Naive B cell (primary cell): Measurements from ENCODE around the gene UNC80. TPM values are rescaled to one million over a fixed set of nuclear protein-coding genes. Genes with fewer than 3 reads are reported as not detected.
"Not testable (repeated sequence)": the region's sequence is repeated elsewhere in the genome, so short reads cannot be mapped to it uniquely, and the experiment has no call there.

Experiments
- ATAC-seq, 2 donors: fragments of 150-1000 bp; cut with Tn5 transposase; 2 replicates each; pipeline ENCODE4 v1.10.0; 2021; ENCODE audit warnings: low read depth in 2 of 2, mild to moderate bottlenecking in 2 of 2, moderate library complexity in 2 of 2
- DNase-seq: peaks from one replicate; pipeline ENCODE4 v3.0.0; 2022
- H3K27ac Mint-ChIP-seq, 6 donors: one replicate each; pipeline ENCODE4 v1.8.0; 2020 to 2022; ENCODE audit warnings: mild to moderate bottlenecking in 6 of 6, mixed read lengths in 6 of 6, moderate library complexity in 5 of 6, inconsistent platforms in 2 of 6
- H3K27me3 Mint-ChIP-seq, 3 donors: one replicate each; pipeline ENCODE4 v1.8.0; 2021 to 2022; ENCODE audit warnings: mixed read lengths in 3 of 3, mild to moderate bottlenecking in 1 of 3
- H3K36me3 Mint-ChIP-seq, 2 donors: one replicate each; pipeline ENCODE4 v1.8.0; 2020 to 2022; ENCODE audit warnings: mixed read lengths in 2 of 2, inconsistent platforms in 1 of 2, mild to moderate bottlenecking in 1 of 2
- H3K4me1 Mint-ChIP-seq, 3 donors: one replicate each; pipeline ENCODE4 v1.8.0; 2020 to 2022; ENCODE audit warnings: mixed read lengths in 3 of 3, inconsistent platforms in 1 of 3, mild to moderate bottlenecking in 1 of 3, moderate library complexity in 1 of 3
- H3K4me3 Mint-ChIP-seq, 8 donors: one replicate each; pipeline ENCODE4 v1.8.0; 2020 to 2022; ENCODE audit warnings: mild to moderate bottlenecking in 8 of 8, mixed read lengths in 8 of 8, moderate library complexity in 8 of 8, inconsistent platforms in 2 of 8
- H3K9me3 Mint-ChIP-seq, 7 donors: one replicate each; pipeline ENCODE4 v1.8.0; 2020 to 2022; ENCODE audit warnings: mixed read lengths in 7 of 7, mild to moderate bottlenecking in 5 of 7, inconsistent platforms in 2 of 7, moderate library complexity in 1 of 7
- polyA plus RNA-seq, 6 donors: library from polyadenylated mRNA; unstranded; fragments of 300-500 nt; fragmentation: Illumina TruSeq; gene quantifications; one replicate each; pipeline ENCODE4 v1.2.3, GENCODE V29; 2021; ENCODE audit warnings: low read depth in 6 of 6

Gene UNC80
- polyA plus RNA-seq, 6 donors from 2014 or later, result not detected

DNA sequence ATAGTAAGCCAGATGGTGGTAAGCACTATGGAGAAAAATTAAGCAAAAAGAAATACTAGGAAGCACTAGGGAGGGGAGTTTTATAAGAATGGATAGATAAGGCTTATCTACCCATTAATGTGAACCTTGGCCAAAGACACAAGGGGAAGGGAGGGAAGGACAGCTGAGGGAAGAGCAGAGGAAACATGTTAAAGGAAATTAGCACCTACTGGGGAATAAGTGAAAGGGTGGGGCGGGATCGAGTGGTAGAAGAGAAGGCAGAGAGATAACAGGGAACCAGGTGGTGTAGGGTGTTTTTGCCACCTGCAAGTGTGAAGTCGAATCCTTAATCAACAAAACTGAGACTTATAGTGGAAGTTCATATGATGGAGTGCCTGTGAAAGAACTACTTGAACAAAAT is 1.7 kb downstream of the UNC80 start:
- ATAC-seq (no peak), DNase-seq (no peak)
- H3K4me1 Mint-ChIP-seq, result peaks cover 3 to 5% (median 4%) of the 10 kb centered on the region in 3 donors
- peaks cover 0 to 3% (median 0%) of the 10 kb centered on the region in 7 donors for H3K9me3 Mint-ChIP-seq
- H3K27ac Mint-ChIP-seq, result peak overlapping the region in 1 of 6 donors; percentile 68
- H3K4me3 Mint-ChIP-seq, result no peak overlapping the region
- H3K27me3 Mint-ChIP-seq, result peaks cover 21 to 51% (median 22%) of the 10 kb centered on the region in 3 donors
- no peaks in the 10 kb centered on the region for H3K36me3 Mint-ChIP-seq

DNA sequence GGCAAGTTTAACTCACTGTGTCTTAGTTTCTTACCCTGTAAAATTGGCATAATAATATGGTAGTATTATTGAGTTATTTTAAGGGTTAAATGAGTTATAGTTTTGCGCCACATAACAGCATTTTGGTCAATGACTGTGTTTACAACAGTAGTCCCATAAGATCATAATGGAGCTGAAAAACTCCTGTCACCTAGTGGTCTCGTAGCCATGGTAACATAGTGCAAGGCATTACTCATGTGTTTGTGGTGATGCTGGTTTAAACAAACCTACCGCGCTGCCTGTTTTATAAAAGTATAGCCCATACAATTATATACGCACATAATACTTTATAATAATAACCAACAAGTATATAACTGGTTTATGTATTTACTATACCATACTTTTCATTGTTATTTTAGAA is 15.8 kb downstream of the UNC80 start:
- Mint-ChIP-seq H3K36me3 (no peaks in the 10 kb centered on the region), H3K27me3 (peaks cover 0 to 17% (median 5%) of the 10 kb centered on the region in 3 donors), H3K9me3 (peaks cover 0 to under 1% (median 0%) of the 10 kb centered on the region in 7 donors), H3K4me1 (peaks cover 0 to 9% (median 9%) of the 10 kb centered on the region in 3 donors), H3K4me3 (no peak overlapping the region), H3K27ac (no peak overlapping the region)
- ATAC-seq, result no peak
- DNase-seq, result no peak

DNA sequence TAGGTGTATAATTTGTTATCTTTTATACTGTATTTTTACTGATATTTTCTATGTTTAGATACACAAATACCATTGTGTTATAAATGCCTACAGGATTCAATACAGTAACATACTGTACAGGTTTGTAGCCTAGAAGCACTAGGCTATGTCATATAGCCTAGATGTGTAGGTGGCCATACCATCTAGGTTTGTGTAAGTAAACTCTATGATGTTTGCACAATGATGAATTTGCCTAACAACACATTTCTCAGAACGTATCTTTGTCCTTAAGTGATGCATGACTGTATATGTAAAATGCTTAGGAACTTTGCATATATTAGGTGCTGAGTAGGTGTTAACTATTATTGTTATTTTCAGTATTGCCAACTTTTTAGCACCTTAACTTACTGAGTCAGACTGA is 17.3 kb downstream of the UNC80 start:
- Mint-ChIP-seq H3K4me3 (no peak overlapping the region), H3K4me1 (peaks cover 0 to 9% (median 9%) of the 10 kb centered on the region in 3 donors), H3K36me3 (no peaks in the 10 kb centered on the region), H3K27me3 (peaks cover 0 to 12% (median 0%) of the 10 kb centered on the region in 3 donors), H3K27ac (no peak overlapping the region), H3K9me3 (no peaks in the 10 kb centered on the region)
- DNase-seq (no peak), ATAC-seq (no peak)

DNA sequence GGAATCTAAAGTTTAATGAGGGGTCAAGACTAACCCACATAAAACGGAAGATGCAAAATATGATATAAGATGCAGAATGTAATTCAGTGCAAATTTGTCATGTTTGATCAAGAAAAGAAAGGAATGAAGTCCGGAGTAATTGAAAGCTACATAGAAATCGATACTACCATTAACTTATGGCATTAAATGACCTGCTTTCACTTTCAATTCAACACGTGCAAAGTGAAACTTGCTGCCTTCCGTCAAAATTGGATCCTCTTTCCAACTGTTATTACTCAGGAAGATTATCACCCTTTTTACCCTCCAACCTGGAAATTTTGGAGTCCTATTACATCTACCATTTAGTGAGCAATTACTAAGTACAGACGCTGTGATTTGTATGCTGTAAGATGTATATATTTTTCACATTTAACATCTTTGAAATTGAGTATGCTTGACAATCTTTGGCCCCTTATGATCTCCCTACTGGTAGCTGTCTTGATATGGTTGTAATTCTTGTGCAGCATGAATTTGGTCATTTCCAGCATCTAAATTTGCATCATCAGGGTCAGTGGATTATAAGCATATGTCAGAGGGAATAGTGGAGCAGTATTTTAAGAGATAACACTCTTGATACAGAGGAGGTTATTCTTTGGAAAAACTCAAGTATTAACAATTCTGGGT is 18.6 kb downstream of the UNC80 start:
- DNase-seq (no peak), ATAC-seq (no peak)
- peaks cover 0 to 9% (median 9%) of the 10 kb centered on the region in 3 donors for H3K4me1 Mint-ChIP-seq
- peaks cover 0 to 8% (median 0%) of the 10 kb centered on the region in 3 donors for H3K27me3 Mint-ChIP-seq
- no peaks in the 10 kb centered on the region for H3K9me3 Mint-ChIP-seq
- H3K36me3 Mint-ChIP-seq, result no peaks in the 10 kb centered on the region
- peak overlapping the region in 6 of 8 donors; percentile 3 to 68 (median 36) for H3K4me3 Mint-ChIP-seq
- no peak overlapping the region for H3K27ac Mint-ChIP-seq

DNA sequence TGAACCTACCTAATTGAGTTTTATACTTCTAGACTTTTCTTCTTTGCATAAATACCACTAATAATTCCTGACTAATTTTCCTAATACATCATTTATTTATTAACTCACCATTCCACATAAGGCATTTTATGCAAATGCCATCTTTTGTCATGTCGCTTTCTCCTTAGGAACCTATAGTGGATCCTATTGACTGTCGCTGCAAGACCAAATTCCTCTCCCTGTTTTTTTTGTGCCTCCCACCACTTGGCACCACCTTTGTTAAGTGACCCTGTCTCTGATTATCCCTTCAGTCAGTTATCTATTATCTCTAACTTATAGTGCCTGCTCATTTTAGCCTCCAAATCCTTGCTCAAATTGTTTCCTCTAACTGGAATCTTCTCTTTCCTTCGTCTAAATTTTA is 19.5 kb downstream of the UNC80 start:
- Mint-ChIP-seq H3K36me3 (no peaks in the 10 kb centered on the region), H3K27me3 (peaks cover 0 to 8% (median 0%) of the 10 kb centered on the region in 3 donors), H3K9me3 (no peaks in the 10 kb centered on the region), H3K4me3 (no peak overlapping the region), H3K27ac (no peak overlapping the region), H3K4me1 (peaks cover 0 to 9% (median 9%) of the 10 kb centered on the region in 3 donors)
- no peak for DNase-seq
- ATAC-seq, result no peak

DNA sequence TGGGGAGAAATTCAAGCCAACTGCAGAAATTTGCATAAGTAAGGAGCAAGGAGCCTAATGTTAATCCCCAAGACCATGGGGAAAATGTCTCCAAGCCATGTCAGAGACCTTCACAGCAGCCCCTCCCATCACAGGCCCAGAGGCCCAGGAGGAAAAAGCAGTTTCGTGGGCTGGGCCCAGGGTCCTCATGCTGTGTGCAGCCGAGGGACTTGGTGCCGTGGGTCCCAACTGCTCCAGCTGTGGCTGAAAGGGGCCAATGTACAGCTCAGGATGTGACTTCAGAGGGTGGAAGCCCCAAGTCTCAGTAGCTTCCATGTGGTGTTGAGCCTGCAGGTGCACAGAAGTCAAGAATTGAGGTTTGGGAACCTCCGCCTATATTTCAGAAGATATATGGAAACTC is 23.8 kb downstream of the UNC80 start:
- not testable (repeated sequence) for H3K4me3 Mint-ChIP-seq, ATAC-seq, H3K9me3 Mint-ChIP-seq, H3K27me3 Mint-ChIP-seq, DNase-seq, H3K4me1 Mint-ChIP-seq, H3K27ac Mint-ChIP-seq, H3K36me3 Mint-ChIP-seq

DNA sequence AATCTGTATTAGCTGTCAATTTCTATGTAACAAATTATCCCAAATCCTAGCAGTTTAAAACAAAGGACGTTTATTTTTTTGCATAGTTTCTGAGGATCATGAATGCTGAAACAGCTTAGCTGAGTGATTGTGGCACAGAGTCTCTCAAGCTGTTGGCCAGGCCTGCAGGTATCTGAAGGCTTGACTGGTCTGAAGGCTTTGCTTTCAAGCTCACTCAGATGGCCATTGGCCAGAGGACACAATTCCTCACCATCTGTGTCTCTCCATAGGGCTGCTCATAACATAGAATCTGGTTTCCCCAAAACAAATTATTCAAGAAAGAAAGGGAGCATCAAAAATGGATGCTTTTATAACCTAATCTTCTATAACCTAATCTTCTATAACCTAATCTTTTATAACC is 33.7 kb downstream of the UNC80 start:
- Mint-ChIP-seq H3K9me3 (no peaks in the 10 kb centered on the region), H3K4me1 (no peaks in the 10 kb centered on the region), H3K27ac (no peak overlapping the region), H3K36me3 (no peaks in the 10 kb centered on the region), H3K4me3 (no peak overlapping the region), H3K27me3 (peaks cover 0 to 12% (median 0%) of the 10 kb centered on the region in 3 donors)
- DNase-seq (no peak), ATAC-seq (no peak)

DNA sequence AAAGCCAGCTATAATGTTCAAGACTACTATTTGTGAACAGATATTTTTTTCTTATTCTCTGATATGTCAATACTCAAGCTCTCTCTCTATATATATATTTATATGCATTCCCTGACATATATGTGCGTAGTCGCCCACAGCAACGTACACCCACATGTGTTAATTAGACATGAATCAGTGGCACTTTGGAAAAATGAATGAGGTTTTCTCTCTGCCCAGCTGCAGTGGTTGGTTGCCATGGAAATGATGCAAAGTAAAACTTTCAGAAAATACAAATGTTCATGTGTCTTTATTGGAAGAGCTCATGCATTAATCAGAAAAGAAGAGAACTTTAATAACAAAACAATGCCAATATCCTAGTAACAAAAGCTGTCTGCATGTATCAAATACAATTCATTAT is 34.7 kb downstream of the UNC80 start:
- Mint-ChIP-seq H3K9me3 (peaks cover 0 to 3% (median 0%) of the 10 kb centered on the region in 7 donors), H3K4me3 (no peak overlapping the region), H3K36me3 (no peaks in the 10 kb centered on the region), H3K4me1 (no peaks in the 10 kb centered on the region), H3K27ac (no peak overlapping the region), H3K27me3 (peaks cover 0 to 12% (median 0%) of the 10 kb centered on the region in 3 donors)
- no peak for ATAC-seq
- no peak for DNase-seq

DNA sequence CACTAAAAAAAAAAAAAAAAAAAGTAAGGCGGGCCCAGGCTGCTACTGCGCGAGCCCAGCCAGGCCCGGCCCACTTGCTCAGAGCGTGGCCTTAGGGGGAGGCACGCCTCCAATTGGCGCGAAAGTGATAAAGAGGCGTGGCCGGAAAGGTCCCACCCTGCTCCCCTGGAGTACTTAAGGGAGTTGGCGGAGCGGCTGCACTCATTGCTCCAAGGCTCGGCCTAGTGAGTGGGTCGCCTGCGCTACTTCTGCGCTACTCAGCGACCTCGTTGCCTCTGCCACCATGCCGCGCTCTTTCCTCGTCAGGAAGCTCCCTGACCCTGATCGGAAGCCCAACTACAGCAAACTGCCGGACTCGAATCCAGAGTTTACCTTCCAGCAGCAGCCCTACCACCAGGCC is 36.9 kb downstream of the UNC80 start:
- ATAC-seq (no peak), DNase-seq (no peak)
- H3K4me3 Mint-ChIP-seq, result no peak overlapping the region
- no peaks in the 10 kb centered on the region for H3K36me3 Mint-ChIP-seq
- H3K9me3 Mint-ChIP-seq, result peaks cover 0 to 3% (median 0%) of the 10 kb centered on the region in 7 donors
- peaks cover 0 to 4% (median 0%) of the 10 kb centered on the region in 3 donors for H3K27me3 Mint-ChIP-seq
- no peaks in the 10 kb centered on the region for H3K4me1 Mint-ChIP-seq
- H3K27ac Mint-ChIP-seq, result no peak overlapping the region

DNA sequence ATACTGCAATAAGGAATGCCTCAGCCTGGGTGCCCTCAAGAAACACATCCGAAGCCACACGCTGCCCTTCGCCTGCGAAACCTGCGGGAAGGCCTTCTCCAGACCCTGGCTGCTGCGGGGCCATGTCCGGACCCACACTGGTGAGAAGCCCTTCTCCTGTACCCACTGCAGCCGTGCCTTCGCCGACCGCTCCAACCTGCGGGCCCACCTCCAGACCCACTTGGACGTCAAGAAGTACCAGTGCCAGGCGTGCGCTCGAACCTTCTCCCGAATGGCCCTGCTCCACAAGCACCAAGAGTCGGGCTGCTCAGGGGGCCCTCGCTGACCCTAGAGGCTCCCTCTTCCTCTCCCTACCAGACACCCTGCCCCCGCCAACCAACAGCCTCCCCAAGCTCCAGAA is 37.6 kb downstream of the UNC80 start:
- H3K36me3 Mint-ChIP-seq, result no peaks in the 10 kb centered on the region
- peaks cover 0 to 4% (median 0%) of the 10 kb centered on the region in 3 donors for H3K27me3 Mint-ChIP-seq
- H3K27ac Mint-ChIP-seq, result no peak overlapping the region
- no peak overlapping the region for H3K4me3 Mint-ChIP-seq
- DNase-seq (no peak), ATAC-seq (no peak)
- peaks cover 0 to 3% (median 0%) of the 10 kb centered on the region in 7 donors for H3K9me3 Mint-ChIP-seq
- no peaks in the 10 kb centered on the region for H3K4me1 Mint-ChIP-seq

DNA sequence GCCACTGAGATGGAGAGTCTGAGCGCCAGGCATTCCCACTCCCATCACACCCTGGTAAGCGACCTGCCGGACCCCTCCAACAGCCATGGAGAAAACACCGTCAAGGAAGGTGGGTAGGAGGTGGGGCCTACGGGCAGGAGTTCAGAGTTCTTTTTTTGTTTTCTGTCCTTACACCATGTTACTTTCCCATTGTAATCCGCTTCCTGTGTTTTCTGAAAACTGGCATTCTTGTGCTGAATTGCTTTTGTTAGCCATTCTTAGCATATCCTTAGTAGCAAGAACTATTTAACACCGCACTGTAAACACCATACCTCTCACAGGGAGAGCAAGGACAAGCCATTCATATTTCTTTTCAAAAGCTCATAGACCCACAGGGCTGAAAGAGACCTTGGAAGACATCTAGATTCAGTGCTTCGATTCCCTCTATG is 46.2 kb downstream of the UNC80 start:
- H3K4me1 Mint-ChIP-seq, result no peaks in the 10 kb centered on the region
- peaks cover 0 to 7% (median 5%) of the 10 kb centered on the region in 7 donors for H3K9me3 Mint-ChIP-seq
- H3K36me3 Mint-ChIP-seq, result no peaks in the 10 kb centered on the region
- H3K27me3 Mint-ChIP-seq, result peaks cover 0 to 4% (median 0%) of the 10 kb centered on the region in 3 donors
- H3K27ac Mint-ChIP-seq, result no peak overlapping the region
- H3K4me3 Mint-ChIP-seq, result no peak overlapping the region
- ATAC-seq (no peak), DNase-seq (no peak)

DNA sequence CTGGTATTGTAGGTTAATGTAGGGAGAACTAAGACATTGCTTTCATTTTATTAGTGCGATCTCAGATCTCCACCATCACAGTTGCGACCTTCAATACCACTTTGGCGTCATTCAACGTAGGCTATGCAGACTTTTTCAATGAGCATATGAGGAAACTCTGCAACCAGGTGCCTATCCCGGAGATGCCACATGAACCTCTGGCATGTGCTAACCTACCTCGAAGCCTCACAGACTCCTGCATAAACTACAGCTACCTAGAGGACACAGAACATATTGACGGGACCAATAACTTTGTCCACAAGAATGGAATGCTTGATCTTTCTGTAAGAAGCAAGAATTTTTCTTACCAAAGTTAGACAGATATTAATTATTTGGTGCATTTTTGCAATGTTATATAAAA is 47.3 kb downstream of the UNC80 start:
- Mint-ChIP-seq H3K4me1 (no peaks in the 10 kb centered on the region), H3K27ac (no peak overlapping the region), H3K27me3 (peaks cover 0 to 4% (median 0%) of the 10 kb centered on the region in 3 donors), H3K36me3 (no peaks in the 10 kb centered on the region), H3K4me3 (no peak overlapping the region), H3K9me3 (peaks cover 0 to 7% (median 5%) of the 10 kb centered on the region in 7 donors)
- ATAC-seq, result no peak
- no peak for DNase-seq

DNA sequence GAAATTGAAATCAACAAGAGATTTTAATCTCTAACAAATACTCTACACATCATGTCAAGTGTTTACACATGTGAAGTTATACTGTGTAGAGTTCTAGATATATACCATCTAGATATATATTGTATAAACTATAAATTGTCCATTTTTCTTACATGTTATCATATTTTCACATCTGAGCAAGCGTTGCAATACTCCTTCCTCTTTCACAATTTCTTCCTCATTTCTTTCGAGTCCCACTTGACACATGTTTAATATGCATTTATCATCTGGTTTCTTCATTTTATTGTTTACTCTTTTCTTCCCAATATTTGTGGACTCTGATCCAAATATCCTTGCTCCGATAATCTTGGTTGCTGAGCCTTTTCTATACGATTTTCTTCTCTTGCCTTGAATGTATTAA is 50.2 kb downstream of the UNC80 start:
- no peaks in the 10 kb centered on the region for H3K27me3 Mint-ChIP-seq
- no peaks in the 10 kb centered on the region for H3K4me1 Mint-ChIP-seq
- no peak overlapping the region for H3K4me3 Mint-ChIP-seq
- ATAC-seq, result no peak
- no peaks in the 10 kb centered on the region for H3K36me3 Mint-ChIP-seq
- DNase-seq, result no peak
- peaks cover 0 to 7% (median 5%) of the 10 kb centered on the region in 7 donors for H3K9me3 Mint-ChIP-seq
- H3K27ac Mint-ChIP-seq, result no peak overlapping the region

DNA sequence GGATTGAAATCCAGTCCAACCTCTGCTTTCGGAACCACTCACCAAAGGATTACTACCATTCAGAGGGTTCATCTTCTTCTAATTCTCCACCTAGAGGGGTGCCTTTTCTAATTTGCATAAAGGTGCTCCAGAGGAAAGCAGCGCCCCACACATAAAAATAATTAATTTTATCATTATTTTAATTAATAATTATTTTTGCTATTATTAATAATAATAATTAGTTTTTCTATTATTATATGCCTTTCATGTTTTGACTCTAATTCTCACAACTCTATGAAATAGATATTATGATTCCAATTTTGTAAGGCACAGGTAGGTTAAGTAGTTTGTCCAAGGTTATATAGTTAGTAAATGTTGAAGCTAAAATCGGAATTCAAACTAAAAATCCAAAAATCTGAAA is 51.9 kb downstream of the UNC80 start:
- H3K27me3 Mint-ChIP-seq, result no peaks in the 10 kb centered on the region

More for the DNA sequence above, 51.9 kb downstream of the UNC80 start:
- peaks cover 0 to 7% (median 5%) of the 10 kb centered on the region in 7 donors for H3K9me3 Mint-ChIP-seq
- no peaks in the 10 kb centered on the region for H3K36me3 Mint-ChIP-seq
- no peaks in the 10 kb centered on the region for H3K4me1 Mint-ChIP-seq
- H3K27ac Mint-ChIP-seq, result no peak overlapping the region
- DNase-seq (no peak), ATAC-seq (no peak)
- no peak overlapping the region for H3K4me3 Mint-ChIP-seq
